ENCODE results near the gene FAM184A. TPM values are rescaled to one million over a fixed set of nuclear protein-coding genes. Genes with fewer than 3 reads are reported as not detected.

Gene FAM184A
- total RNA-seq, 3 donors from 2014 or later: 7.0 to 12.8 (median 7.5) TPM

DNA sequence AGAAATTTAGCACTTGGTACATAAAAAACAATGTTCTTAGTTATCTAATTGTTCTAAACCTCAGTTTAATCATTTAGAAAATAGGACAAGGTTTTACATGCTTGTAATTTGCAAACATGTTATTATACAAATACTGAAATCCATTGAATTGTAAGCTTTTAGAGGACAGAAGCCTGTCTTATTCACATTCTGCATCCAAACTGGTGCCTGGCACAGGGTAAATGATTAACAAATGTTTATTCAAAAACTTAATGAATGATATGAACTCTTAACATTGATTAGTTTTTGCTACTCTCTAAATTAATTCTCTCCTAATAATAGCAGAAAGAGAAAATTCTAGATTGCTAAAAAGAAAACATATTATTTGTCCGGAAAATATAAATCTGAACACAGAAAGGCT lies 85.1 kb downstream of the FAM184A start:
- TF ChIP-seq, protein P1, sequence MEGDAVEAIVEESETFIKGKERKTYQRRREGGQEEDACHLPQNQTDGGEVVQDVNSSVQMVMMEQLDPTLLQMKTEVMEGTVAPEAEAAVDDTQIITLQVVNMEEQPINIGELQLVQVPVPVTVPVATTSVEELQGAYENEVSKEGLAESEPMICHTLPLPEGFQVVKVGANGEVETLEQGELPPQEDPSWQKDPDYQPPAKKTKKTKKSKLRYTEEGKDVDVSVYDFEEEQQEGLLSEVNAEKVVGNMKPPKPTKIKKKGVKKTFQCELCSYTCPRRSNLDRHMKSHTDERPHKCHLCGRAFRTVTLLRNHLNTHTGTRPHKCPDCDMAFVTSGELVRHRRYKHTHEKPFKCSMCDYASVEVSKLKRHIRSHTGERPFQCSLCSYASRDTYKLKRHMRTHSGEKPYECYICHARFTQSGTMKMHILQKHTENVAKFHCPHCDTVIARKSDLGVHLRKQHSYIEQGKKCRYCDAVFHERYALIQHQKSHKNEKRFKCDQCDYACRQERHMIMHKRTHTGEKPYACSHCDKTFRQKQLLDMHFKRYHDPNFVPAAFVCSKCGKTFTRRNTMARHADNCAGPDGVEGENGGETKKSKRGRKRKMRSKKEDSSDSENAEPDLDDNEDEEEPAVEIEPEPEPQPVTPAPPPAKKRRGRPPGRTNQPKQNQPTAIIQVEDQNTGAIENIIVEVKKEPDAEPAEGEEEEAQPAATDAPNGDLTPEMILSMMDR (IDR thresholded peaks at IDR 0.05): no peak
- TF ChIP-seq POLR2A (IDR thresholded peaks at IDR 0.05) (no peak), POLR2AphosphoS5 (IDR thresholded peaks at IDR 0.05) (no peak)
- intact Hi-C loops (cut with DNase I; ENCODE audit: low total_unique reads): no loop called here
- H3K9me3 ChIP-seq: no peaks in the 10 kb centered on the region
- H3K4me3 ChIP-seq: no peak overlapping the region
- DNase-seq (ENCODE audit: low spot score in 2 of 2): no peak
- H3K4me1 ChIP-seq: no peaks in the 10 kb centered on the region
- H3K27ac ChIP-seq: no peak overlapping the region
- no peaks in the 10 kb centered on the region for H3K27me3 ChIP-seq
- H3K36me3 ChIP-seq: no peaks in the 10 kb centered on the region

DNA sequence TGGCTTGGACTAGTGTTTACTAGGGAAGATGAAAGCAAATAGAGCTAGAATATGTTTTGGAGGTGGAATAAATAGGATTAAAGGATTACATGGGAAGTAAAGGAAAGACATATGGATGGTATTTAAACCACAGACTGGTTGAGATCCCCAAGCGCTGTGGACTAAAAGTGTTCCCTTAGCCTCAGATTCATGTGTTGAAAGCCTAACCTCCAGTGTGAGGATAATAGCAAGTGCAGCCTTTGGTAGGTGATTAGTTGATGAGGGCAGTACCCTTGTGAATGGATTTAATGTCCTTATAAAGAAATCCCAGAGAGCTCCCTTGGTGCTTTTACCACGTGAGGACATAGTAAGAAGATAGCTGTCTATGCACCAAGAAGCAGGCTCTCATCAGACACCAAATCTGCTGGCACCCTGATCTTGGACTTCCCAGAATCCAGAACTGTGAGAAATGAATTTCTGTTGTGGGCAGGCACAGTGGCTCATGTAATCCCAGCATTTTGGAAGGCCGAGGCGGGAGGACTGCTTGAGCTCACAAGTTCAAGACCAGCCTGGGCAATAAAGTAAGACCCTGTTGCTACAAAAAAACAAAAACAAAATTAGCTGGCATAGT lies 86.2 kb downstream of the FAM184A start:
- Histone ChIP-seq H3K4me3 (no peak overlapping the region), H3K36me3 (no peaks in the 10 kb centered on the region), H3K27me3 (no peaks in the 10 kb centered on the region), H3K4me1 (no peaks in the 10 kb centered on the region), H3K27ac (no peak overlapping the region), H3K9me3 (no peaks in the 10 kb centered on the region)
- intact Hi-C loops (cut with DNase I; ENCODE audit: low total_unique reads): no loop called here
- TF ChIP-seq POLR2AphosphoS5 (IDR thresholded peaks at IDR 0.05) (no peak), POLR2A (IDR thresholded peaks at IDR 0.05) (no peak)
- TF ChIP-seq, protein P1 (IDR thresholded peaks at IDR 0.05): no peak
- no peak for DNase-seq (ENCODE audit: low spot score in 2 of 2)

DNA sequence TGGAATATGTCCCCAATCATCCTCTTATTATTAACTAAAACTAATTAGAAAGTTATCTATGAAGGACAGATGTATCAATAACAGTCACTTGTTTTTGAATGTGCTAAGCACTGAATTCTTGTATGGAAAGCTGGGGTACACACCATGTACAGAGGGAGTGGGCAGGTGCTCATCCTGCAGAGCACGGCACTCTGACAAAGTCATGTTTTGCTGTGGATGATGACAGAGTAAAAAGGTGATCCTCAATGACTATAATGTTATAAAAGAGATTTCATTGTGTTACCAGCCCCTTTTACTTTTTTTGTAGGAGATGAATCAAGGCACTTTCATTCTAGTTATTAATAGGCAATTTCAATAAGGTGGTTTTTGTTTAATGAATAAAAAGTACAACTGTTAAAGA lies 92.2 kb downstream of the FAM184A start:
- Histone ChIP-seq H3K4me3 (no peak overlapping the region), H3K27ac (no peak overlapping the region), H3K36me3 (no peaks in the 10 kb centered on the region), H3K4me1 (no peaks in the 10 kb centered on the region), H3K27me3 (no peaks in the 10 kb centered on the region), H3K9me3 (no peaks in the 10 kb centered on the region)
- DNase-seq (ENCODE audit: low spot score in 2 of 2): no peak
- intact Hi-C loops (cut with DNase I; ENCODE audit: low total_unique reads): loop anchor here (10.0 kb wide), 1 partner anchor 118 kb away; no protein-coding TSS in a partner anchor
- TF ChIP-seq POLR2AphosphoS5 (IDR thresholded peaks at IDR 0.05) (no peak), POLR2A (IDR thresholded peaks at IDR 0.05) (no peak)
- TF ChIP-seq, protein P1 (IDR thresholded peaks at IDR 0.05): no peak

DNA sequence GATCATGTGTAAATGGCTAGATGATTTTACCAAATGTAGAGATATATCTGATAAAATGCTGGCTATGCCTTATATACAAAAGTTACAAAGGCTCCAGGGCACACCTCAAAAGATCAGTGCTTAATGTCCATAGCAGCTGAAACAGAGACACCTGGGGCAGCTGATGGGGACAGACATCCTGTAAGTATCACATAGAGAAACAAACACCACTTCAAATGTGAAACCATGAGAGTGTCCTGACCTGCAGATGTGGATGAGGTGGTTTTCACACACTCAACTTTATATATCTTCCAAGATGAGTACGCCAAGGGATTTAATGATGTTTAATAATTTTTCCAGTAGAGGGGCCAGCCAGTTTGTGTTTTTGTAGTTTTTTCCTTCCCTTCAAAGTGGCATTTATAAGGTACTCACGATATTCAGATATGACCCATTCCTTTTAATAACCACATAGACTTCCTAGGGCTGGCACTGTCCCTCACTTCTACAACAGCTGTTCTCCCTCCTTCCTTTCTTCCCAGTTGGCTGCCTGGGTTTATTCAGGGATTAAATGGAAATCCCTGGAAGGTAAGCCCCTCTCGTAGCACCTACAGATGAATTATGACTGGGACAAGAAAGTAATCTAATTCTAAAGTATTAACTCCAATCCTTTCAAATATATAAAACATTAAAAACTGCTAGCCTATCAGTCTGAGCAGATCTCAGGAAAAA lies 93.2 kb downstream of the FAM184A start:
- H3K27ac ChIP-seq: no peak overlapping the region
- no peak overlapping the region for H3K4me3 ChIP-seq
- DNase-seq (ENCODE audit: low spot score in 2 of 2): no peak
- TF ChIP-seq POLR2AphosphoS5 (IDR thresholded peaks at IDR 0.05) (no peak), POLR2A (IDR thresholded peaks at IDR 0.05) (no peak)
- TF ChIP-seq, protein P1 (IDR thresholded peaks at IDR 0.05): no peak
- no peaks in the 10 kb centered on the region for H3K36me3 ChIP-seq
- H3K9me3 ChIP-seq: no peaks in the 10 kb centered on the region
- intact Hi-C loops (cut with DNase I; ENCODE audit: low total_unique reads): loop anchor here (10.0 kb wide), 1 partner anchor 120 kb away; no protein-coding TSS in a partner anchor
- H3K27me3 ChIP-seq: no peaks in the 10 kb centered on the region
- no peaks in the 10 kb centered on the region for H3K4me1 ChIP-seq

DNA sequence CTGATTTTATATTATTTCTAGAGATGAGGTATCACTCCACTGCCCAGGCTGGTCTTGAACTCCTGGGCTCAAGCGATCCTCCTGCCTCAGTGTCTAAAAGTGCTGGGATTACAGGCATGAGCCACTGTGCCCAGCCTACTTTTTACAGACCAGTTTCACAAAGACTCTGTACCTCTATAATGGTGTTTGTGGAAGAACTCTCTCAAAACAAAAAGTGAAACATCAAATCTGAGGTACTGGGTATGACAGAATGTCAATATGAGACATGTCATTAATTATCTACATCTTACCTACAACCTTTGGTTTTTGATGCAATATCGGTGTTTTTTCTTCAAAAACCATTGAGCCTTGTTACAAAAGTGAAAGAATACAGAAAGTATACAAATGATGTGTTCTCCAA lies 94.1 kb downstream of the FAM184A start:
- no peak overlapping the region for H3K4me3 ChIP-seq
- no peaks in the 10 kb centered on the region for H3K27me3 ChIP-seq
- no peaks in the 10 kb centered on the region for H3K4me1 ChIP-seq
- no peaks in the 10 kb centered on the region for H3K9me3 ChIP-seq
- intact Hi-C loops (cut with DNase I; ENCODE audit: low total_unique reads): loop anchor here (10.0 kb wide), 1 partner anchor 120 kb away; no protein-coding TSS in a partner anchor
- no peak for DNase-seq (ENCODE audit: low spot score in 2 of 2)
- H3K27ac ChIP-seq: no peak overlapping the region
- TF ChIP-seq, protein P1 (IDR thresholded peaks at IDR 0.05): no peak
- TF ChIP-seq POLR2A (IDR thresholded peaks at IDR 0.05) (no peak), POLR2AphosphoS5 (IDR thresholded peaks at IDR 0.05) (no peak)
- no peaks in the 10 kb centered on the region for H3K36me3 ChIP-seq

Measured in breast epithelium (tissue), 4 donors.